GM12864 (cell line): Measurements from ENCODE around the gene TALDO1.

Experiments used
- DNase-seq: peaks from one replicate; pipeline ENCODE4 v3.0.0-alpha.2; 2011; ENCODE audit warnings: low read depth
- H3K4me3 ChIP-seq: 2 replicates; pipeline ENCODE4 v1.5.1; 2011; ENCODE audit warnings: mild to moderate bottlenecking, low read depth, low read length, control low read depth
- CTCF ChIP-seq: IDR thresholded peaks from 2 replicates; pipeline ENCODE4 v1.5.1; 2011; ENCODE audit warnings: low read depth, mild to moderate bottlenecking, moderate library complexity, low read length, control low read depth, inconsistent platforms; ENCODE audit errors: missing control alignments

The TALDO1 gene

GRCh38 chr11:801097-801780, 54.0 kb downstream of the TALDO1 start:
- no peak for TF ChIP-seq CTCF
- no peak overlapping the region for H3K4me3 ChIP-seq
- no peak for DNase-seq

- no peak overlapping the region for H3K4me3 ChIP-seq
- no peak for TF ChIP-seq CTCF
- DNase-seq = no peak
These were observed 54.9 kb downstream of the TALDO1 start for GRCh38 chr11:802018-802617.

- no peak for TF ChIP-seq CTCF
- no peak for DNase-seq
- no peak overlapping the region for H3K4me3 ChIP-seq
These were observed 55.6 kb downstream of the TALDO1 start for GRCh38 chr11:802693-803466.

- no peak for DNase-seq
- peak overlapping the region; percentile 60 for H3K4me3 ChIP-seq
- no peak for TF ChIP-seq CTCF
These were observed 56.1 kb downstream of the TALDO1 start for GRCh38 chr11:803467-803742.

GRCh38 chr11:803770-804598, 56.7 kb downstream of the TALDO1 start:
- no peak for DNase-seq
- H3K4me3 ChIP-seq = peak overlapping the region; percentile 60
- no peak for TF ChIP-seq CTCF

GRCh38 chr11:804599-804964, 57.3 kb downstream of the TALDO1 start:
- peak overlapping the region; percentile 60 for H3K4me3 ChIP-seq
- DNase-seq = no peak
- no peak for TF ChIP-seq CTCF
